HL-60 (cell line): Measurements from ENCODE around the gene SPTSSA.
"Not testable (repeated sequence)": the region's sequence is repeated elsewhere in the genome, so short reads cannot be mapped to it uniquely, and the experiment has no call there.

Source experiments
- DNase-seq, 2 experiments: peaks; one replicate each; pipeline ENCODE4 v3.0.0-alpha.2; 2010 to 2020; ENCODE audit warnings: low read depth in 1 of 2, low spot score in 1 of 2
- H3K27ac ChIP-seq: fragments of 250-450 bp; sonication (Bioruptor Pico); replicated peaks from 2 replicates; pipeline ENCODE4 v1.5.1; 2020; ENCODE audit warnings: mild to moderate bottlenecking, moderate library complexity
- H3K27me3 ChIP-seq: fragments of 250-450 bp; sonication (Bioruptor Pico); 2 replicates; pipeline ENCODE4 v1.5.1; 2021; ENCODE audit warnings: mild to moderate bottlenecking, moderate library complexity; ENCODE audit not compliant: insufficient read depth, poor library complexity, severe bottlenecking
- H3K4me3 ChIP-seq: replicated peaks from 2 replicates; pipeline ENCODE4 v1.5.1; 2011; ENCODE audit warnings: mild to moderate bottlenecking, control low read depth, low read length; ENCODE audit not compliant: insufficient read depth
- GABPA ChIP-seq: IDR thresholded peaks from 2 replicates; pipeline ENCODE4 v1.6.1; 2012; ENCODE audit warnings: low read depth
- POLR2AphosphoS5 ChIP-seq: IDR thresholded peaks from 2 replicates; pipeline ENCODE4 v1.6.1; 2012; ENCODE audit warnings: low read depth
- SPI1 ChIP-seq: IDR thresholded peaks from 2 replicates; pipeline ENCODE4 v1.6.1; 2012; ENCODE audit warnings: low read depth, mild to moderate bottlenecking, borderline replicate concordance
- TF ChIP-seq, protein P1 (sequence below): IDR thresholded peaks from 2 replicates; pipeline ENCODE4 v1.6.1; 2012; ENCODE audit warnings: low read depth; ENCODE audit not compliant: insufficient replicate concordance
- TF ChIP-seq, protein P2 (sequence below): IDR thresholded peaks from one replicate; pipeline ENCODE4 v1.5.1; 2011; ENCODE audit warnings: low read length, control low read depth, inconsistent platforms; ENCODE audit not compliant: insufficient read depth

SPTSSA gene

DNA sequence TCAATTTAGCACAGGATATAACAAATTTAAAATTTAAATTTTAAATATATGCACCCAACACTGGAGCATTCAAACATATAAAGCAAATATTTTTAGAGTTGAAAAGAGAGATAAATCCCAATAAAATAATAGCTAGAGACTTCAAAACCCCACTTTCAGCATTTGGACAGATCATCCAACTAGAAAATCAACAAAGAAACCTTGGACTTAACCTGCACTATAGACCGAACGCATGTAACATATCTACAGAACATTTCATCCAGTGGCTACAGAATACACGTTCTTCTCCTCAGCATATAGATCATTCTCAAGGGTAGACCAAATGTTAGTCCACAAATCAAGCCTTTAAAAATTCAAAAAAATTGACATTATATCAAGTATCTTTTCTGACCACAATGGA is 64.0 kb downstream of the SPTSSA start:
- TF ChIP-seq, protein P1, sequence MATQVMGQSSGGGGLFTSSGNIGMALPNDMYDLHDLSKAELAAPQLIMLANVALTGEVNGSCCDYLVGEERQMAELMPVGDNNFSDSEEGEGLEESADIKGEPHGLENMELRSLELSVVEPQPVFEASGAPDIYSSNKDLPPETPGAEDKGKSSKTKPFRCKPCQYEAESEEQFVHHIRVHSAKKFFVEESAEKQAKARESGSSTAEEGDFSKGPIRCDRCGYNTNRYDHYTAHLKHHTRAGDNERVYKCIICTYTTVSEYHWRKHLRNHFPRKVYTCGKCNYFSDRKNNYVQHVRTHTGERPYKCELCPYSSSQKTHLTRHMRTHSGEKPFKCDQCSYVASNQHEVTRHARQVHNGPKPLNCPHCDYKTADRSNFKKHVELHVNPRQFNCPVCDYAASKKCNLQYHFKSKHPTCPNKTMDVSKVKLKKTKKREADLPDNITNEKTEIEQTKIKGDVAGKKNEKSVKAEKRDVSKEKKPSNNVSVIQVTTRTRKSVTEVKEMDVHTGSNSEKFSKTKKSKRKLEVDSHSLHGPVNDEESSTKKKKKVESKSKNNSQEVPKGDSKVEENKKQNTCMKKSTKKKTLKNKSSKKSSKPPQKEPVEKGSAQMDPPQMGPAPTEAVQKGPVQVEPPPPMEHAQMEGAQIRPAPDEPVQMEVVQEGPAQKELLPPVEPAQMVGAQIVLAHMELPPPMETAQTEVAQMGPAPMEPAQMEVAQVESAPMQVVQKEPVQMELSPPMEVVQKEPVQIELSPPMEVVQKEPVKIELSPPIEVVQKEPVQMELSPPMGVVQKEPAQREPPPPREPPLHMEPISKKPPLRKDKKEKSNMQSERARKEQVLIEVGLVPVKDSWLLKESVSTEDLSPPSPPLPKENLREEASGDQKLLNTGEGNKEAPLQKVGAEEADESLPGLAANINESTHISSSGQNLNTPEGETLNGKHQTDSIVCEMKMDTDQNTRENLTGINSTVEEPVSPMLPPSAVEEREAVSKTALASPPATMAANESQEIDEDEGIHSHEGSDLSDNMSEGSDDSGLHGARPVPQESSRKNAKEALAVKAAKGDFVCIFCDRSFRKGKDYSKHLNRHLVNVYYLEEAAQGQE, result peak; percentile 90
- TF ChIP-seq, protein P2, sequence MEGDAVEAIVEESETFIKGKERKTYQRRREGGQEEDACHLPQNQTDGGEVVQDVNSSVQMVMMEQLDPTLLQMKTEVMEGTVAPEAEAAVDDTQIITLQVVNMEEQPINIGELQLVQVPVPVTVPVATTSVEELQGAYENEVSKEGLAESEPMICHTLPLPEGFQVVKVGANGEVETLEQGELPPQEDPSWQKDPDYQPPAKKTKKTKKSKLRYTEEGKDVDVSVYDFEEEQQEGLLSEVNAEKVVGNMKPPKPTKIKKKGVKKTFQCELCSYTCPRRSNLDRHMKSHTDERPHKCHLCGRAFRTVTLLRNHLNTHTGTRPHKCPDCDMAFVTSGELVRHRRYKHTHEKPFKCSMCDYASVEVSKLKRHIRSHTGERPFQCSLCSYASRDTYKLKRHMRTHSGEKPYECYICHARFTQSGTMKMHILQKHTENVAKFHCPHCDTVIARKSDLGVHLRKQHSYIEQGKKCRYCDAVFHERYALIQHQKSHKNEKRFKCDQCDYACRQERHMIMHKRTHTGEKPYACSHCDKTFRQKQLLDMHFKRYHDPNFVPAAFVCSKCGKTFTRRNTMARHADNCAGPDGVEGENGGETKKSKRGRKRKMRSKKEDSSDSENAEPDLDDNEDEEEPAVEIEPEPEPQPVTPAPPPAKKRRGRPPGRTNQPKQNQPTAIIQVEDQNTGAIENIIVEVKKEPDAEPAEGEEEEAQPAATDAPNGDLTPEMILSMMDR, result no peak
- Histone ChIP-seq H3K4me3 (no peak overlapping the region), H3K27me3 (no peaks in the 10 kb centered on the region), H3K27ac (no peak overlapping the region)
- DNase-seq, result no peak

DNA sequence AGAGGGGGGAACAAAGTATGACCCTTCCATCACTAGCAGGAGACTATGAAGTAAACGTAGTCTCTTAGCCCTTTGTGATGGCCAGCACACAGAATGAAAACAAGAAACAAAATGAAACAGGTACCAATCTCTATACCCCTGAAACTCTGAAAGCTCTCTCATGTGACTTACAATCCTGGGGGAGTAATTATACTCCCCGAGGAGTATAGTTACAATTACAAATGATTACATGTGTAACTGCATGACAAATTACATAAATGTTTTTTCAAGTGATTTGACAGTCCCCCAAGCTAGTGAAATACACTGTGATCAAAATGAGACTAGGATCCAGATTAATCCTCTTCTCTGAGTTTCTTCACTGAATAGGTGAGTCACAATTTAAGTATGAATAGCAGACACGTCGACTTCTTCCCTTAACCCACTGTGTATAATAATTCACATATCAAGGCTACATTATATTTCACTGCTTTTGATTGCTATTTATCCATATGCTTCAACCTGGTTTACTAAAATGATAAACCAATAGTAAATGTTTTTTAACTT is 74.0 kb downstream of the SPTSSA start:
- H3K27ac ChIP-seq, result no peak overlapping the region

DNA sequence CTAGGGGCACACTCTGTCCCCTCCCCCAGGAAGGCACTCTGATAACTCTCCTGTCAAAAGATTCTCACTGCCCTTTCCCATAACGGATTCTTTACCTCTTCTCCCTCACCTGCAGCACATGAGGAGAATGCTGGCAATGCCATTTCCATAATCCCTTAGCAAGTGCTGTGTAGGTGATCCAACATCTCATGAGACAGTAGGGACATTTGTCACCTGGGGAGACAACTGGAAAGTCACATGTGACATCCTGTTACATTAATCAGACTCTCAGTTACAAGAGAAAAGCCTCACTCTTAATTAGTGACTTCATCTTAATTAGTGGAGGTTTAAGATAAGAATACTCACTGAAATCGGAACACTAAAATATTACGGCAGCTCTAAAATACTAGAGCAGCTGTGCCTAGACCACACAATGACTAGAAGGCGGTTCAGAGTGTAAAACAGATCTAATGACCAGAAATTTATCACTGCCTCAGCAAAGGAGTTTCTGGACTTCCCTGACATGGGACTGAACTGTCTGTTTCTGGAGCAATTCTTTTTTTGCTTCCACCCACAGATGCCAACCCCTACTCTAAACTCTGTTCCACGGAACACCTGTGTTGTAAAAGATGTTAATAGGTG is 75.1 kb downstream of the SPTSSA start:
- Histone ChIP-seq H3K27ac (no peak overlapping the region), H3K27me3 (no peaks in the 10 kb centered on the region), H3K4me3 (no peak overlapping the region)
- TF ChIP-seq, protein P2, result no peak
- no peak for TF ChIP-seq POLR2AphosphoS5
- no peak for TF ChIP-seq SPI1
- TF ChIP-seq, protein P1, result no peak
- TF ChIP-seq GABPA, result no peak
- DNase-seq, result no peak

More for the DNA sequence above, 74.0 kb downstream of the SPTSSA start:
- no peak for DNase-seq
- TF ChIP-seq GABPA (no peak), POLR2AphosphoS5 (no peak), SPI1 (no peak)
- TF ChIP-seq, protein P1, result no peak
- TF ChIP-seq, protein P2, result no peak
- Histone ChIP-seq H3K4me3 (no peak overlapping the region), H3K27me3 (no peaks in the 10 kb centered on the region)

DNA sequence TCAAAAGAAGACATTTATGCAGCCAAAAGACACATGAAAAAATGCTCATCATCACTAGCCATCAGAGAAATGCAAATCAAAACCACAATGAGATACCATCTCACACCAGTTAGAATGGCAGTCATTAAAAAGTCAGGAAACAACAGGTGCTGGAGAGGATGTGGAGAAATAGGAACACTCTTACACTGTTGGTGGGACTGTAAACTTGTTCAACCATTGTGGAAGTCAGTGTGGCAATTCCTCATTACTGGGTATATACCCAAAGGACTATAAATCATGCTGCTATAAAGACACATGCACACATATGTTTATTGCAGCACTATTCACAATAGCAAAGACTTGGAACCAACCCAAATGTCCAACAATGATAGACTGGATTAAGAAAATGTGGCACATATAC is 76.2 kb downstream of the SPTSSA start:
- not testable (repeated sequence) for DNase-seq, H3K27me3 ChIP-seq, H3K4me3 ChIP-seq, H3K27ac ChIP-seq
